A549 (cell line): Measurements from ENCODE around the gene ZNF827. TPM values are rescaled to one million over a fixed set of nuclear protein-coding genes. Genes with fewer than 3 reads are reported as not detected.

ENCODE experiments used
- ATAC-seq, 2 experiments: fragments of 200-7000 bp in 1 of 2; fragments of >200 bp in 1 of 2; cut with Nextera tagmentation in 1 of 2; cut with Tn5 transposase in 1 of 2; 3 replicates each; pipeline versions ENCODE4 v1.8.0 to v1.9.1; 2018 to 2020; ENCODE audit warnings: mild to moderate bottlenecking in 1 of 2, moderate library complexity in 1 of 2
- CTCF ChIA-PET: fragments of 300-600 bp; sonication (Branson Sonifier 250); formaldehyde crosslinking; extraction: SDS; loops from one replicate; lab custom pipeline; 2021; ENCODE audit warnings: antibody characterized with exemption, inconsistent platforms; lab: Yijun Ruan, JAX
- POLR2A ChIA-PET: fragments of 350-600 bp; formaldehyde crosslinking; extraction: SDS; loops from one replicate; lab custom pipeline; 2021; ENCODE audit warnings: antibody characterized with exemption, inconsistent platforms; lab: Yijun Ruan, JAX
- DNase-seq, 2 experiments: peaks; one replicate each; pipeline versions ENCODE4 v3.0.0 to v3.0.0-alpha.2; 2011 to 2016; ENCODE audit warnings: low read depth in 1 of 2, low spot score in 1 of 2
- FAIRE-seq: peaks from 2 replicates; lab custom pipeline; 2011; peaks lifted over from hg19 to GRCh38; lab: Jason Lieb, UNC
- H3K27ac ChIP-seq, 2 experiments: fragments of >200 bp; sonication (Bioruptor Twin); formaldehyde crosslinking; 3 replicates each; pipeline ENCODE4 v1.5.1; 2016 to 2017
- H3K4me1 ChIP-seq: fragments of >200 bp; sonication (Bioruptor Twin); formaldehyde crosslinking; 3 replicates; pipeline ENCODE4 v1.6.1; 2016
- H3K4me2 ChIP-seq: fragments of >200 bp; sonication (Bioruptor Twin); formaldehyde crosslinking; 3 replicates; pipeline ENCODE4 v1.6.1; 2016
- H3K4me3 ChIP-seq: fragments of >200 bp; sonication (Bioruptor Twin); formaldehyde crosslinking; 3 replicates; pipeline ENCODE4 v1.5.1; 2016
- H3K9me3 ChIP-seq: fragments of >200 bp; sonication (Bioruptor Twin); formaldehyde crosslinking; 3 replicates; pipeline ENCODE4 v1.6.1; 2016
- CEBPB ChIP-seq, 2 experiments: fragments of >200 bp in 1 of 2; sonication (Bioruptor Twin) in 1 of 2; formaldehyde crosslinking in 1 of 2; IDR thresholded peaks; 2 replicates each; pipeline ENCODE4 v1.6.1; 2012 to 2016
- CHD4 ChIP-seq: fragments of 200-600 bp; sonication (generic); IDR thresholded peaks from 2 replicates; pipeline ENCODE4 v1.6.1; 2016; ENCODE audit warnings: antibody characterized with exemption, mild to moderate bottlenecking, borderline replicate concordance
- EP300 ChIP-seq, 2 experiments: fragments of >200 bp; sonication (Bioruptor Twin); formaldehyde crosslinking; IDR thresholded peaks; 2 replicates in 1 of 2; 3 replicates in 1 of 2; pipeline ENCODE4 v1.6.1; 2016 to 2017
- FOSL2 ChIP-seq, 2 experiments: fragments of 450-650 bp in 1 of 2; fragments of >200 bp in 1 of 2; sonication (Bioruptor Twin) in 1 of 2; formaldehyde crosslinking; IDR thresholded peaks; 2 replicates each; pipeline versions ENCODE4 v1.5.0 to v1.6.1; 2016 to 2020; ENCODE audit warnings: mild to moderate bottlenecking in 1 of 2, moderate library complexity in 1 of 2
- JUNB ChIP-seq: fragments of >200 bp; sonication (Bioruptor Twin); formaldehyde crosslinking; IDR thresholded peaks from 2 replicates; pipeline ENCODE4 v1.6.1; 2016
- MAZ ChIP-seq: fragments of 150-350 bp; IDR thresholded peaks from 2 replicates; pipeline ENCODE4 v1.6.1; 2014; ENCODE audit warnings: antibody characterized with exemption, low read depth, low read length, borderline replicate concordance
- MYC ChIP-seq: IDR thresholded peaks from 2 replicates; pipeline ENCODE4 v1.6.1; 2012; ENCODE audit warnings: mild to moderate bottlenecking, inconsistent platforms, low read length, improper control_type of control experiment, borderline replicate concordance
- NR3C1 ChIP-seq: fragments of >200 bp; sonication (Bioruptor Twin); formaldehyde crosslinking; IDR thresholded peaks from 3 replicates; pipeline ENCODE4 v1.6.1; 2017
- POLR2A ChIP-seq: IDR thresholded peaks from 2 replicates; pipeline ENCODE4 v1.6.1; 2012; ENCODE audit warnings: mild to moderate bottlenecking, low read length
- RARB ChIP-seq: fragments of 250-450 bp; sonication (Bioruptor Pico); IDR thresholded peaks from 2 replicates; pipeline ENCODE4 v1.8.0; 2021; ENCODE audit warnings: mild to moderate bottlenecking, moderate library complexity
- TFCP2L1 ChIP-seq: fragments of 250-450 bp; sonication (Bioruptor Pico); IDR thresholded peaks from 2 replicates; pipeline ENCODE4 v1.5.0; 2021; ENCODE audit warnings: mild to moderate bottlenecking
- ZNF302 ChIP-seq: fragments of 250-450 bp; sonication (Bioruptor Pico); IDR thresholded peaks from 2 replicates; pipeline ENCODE4 v1.9.0; 2021; ENCODE audit warnings: inconsistent platforms, mild to moderate bottlenecking, moderate library complexity
- WGBS: methylation state at CpG from one replicate; pipeline ENCODE4 v1.1.6; 2017; ENCODE audit errors: missing lambda C conversion rate; 5-methylcytosine and 5-hydroxymethylcytosine counted together
- polyA plus RNA-seq, 4 experiments: library from polyadenylated mRNA; depleted of rRNA in 3 of 4; stranded (reverse); fragments of >200 nt; fragmentation: RNase III in 1 of 4; extraction: RNeasy Plus Mini Kit Qiagen cat#74134 plus additional on column Dnase treatment in 1 of 4; gene quantifications; 2 replicates in 3 of 4; 3 replicates in 1 of 4; pipeline ENCODE4 v1.2.3, GENCODE V29; 2011 to 2017
- TF ChIP-seq, protein P1 (sequence below): IDR thresholded peaks from 2 replicates; pipeline ENCODE4 v1.6.1; 2012
- TF ChIP-seq, protein P2 (sequence below): fragments of 250-450 bp; sonication (Bioruptor Pico); IDR thresholded peaks from 2 replicates; pipeline ENCODE4 v1.5.0; 2021; ENCODE audit warnings: mild to moderate bottlenecking, moderate library complexity, borderline replicate concordance
- TF ChIP-seq, protein P3 (sequence below): fragments of 450-650 bp; IDR thresholded peaks from 2 replicates; pipeline ENCODE4 v1.6.1; 2014; ENCODE audit warnings: antibody characterized with exemption
- TF ChIP-seq, protein P4 (sequence below): IDR thresholded peaks from 2 replicates; pipeline ENCODE4 v1.6.1; 2012
- TF ChIP-seq, protein P5 (sequence below): fragments of 250-450 bp; sonication (Bioruptor Pico); IDR thresholded peaks from 2 replicates; pipeline ENCODE4 v1.5.0; 2020; ENCODE audit warnings: low read depth, mild to moderate bottlenecking, moderate library complexity
- TF ChIP-seq, protein P6 (sequence below): fragments of 200-600 bp; sonication (generic); IDR thresholded peaks from 2 replicates; pipeline ENCODE4 v1.6.1; 2016; ENCODE audit warnings: antibody characterized with exemption, mild to moderate bottlenecking, moderate library complexity

The ZNF827 gene
- polyA plus RNA-seq, 2 of the 4 experiments (the other 2 are of a cell fraction) = 3.8 to 4.2 TPM

DNA sequence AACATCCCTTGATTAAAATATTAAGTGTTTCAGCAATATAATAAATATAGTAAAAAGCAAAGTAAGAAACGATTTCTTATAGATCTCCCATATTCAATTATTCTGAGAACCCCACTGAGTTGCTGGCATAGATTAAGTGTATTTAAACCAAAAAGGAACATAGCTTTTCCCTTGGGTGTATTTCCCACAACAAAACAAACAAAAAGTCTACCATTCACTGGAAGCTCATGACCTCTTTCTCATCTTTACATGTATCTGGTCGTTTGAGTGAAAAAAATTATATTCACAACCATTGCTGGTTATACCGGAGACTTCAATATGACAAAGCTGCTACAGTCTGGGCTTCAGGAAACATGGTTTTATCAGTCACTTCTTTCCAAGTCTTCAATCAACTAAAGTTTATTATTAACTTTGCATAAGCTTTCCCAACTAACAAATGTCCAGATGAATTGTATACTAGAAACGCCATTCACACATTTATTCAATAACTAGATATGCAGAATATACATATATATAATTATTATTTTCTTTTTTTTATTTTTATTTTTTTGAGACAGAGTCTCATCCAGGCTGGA is 38.6 kb downstream of the ZNF827 start:
- no peak for FAIRE-seq
- POLR2A ChIA-PET = no interaction called here

DNA sequence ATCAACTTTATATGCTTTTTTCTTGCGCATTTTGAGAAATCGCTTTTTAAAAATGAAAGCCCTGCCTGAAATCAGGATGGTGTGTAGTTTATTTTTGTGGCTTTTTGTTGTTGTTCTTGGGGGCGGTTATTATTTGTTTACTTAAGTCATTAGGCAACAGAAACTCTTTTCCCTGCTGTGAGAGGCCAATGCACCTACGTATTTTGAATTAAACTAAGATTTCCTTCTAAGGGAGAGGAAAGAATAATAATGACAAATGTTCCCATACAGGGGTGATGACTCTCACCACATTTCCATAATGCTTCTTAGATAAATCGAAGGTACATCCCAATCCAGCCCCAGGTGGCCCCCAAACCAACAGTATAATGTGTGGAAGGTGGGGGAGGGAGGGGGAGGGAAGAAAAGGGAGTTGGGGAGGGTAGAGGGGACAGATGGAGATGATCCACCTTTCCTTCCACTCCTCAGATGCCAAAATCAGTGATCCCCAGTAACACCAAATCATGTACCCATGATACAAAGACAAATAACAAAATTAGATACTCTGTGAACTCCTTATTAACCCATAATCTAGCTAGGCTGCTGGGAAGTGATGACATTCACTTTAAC is 39.6 kb downstream of the ZNF827 start:
- Histone ChIP-seq H3K4me1 (no peaks in the 10 kb centered on the region), H3K4me2 (no peak overlapping the region), H3K4me3 (no peak overlapping the region), H3K27ac (no peak overlapping the region), H3K9me3 (no peaks in the 10 kb centered on the region)
- FAIRE-seq (no peak), ATAC-seq (no peak), DNase-seq (no peak)
- POLR2A ChIA-PET = no interaction called here
- CTCF ChIA-PET = interaction anchor here (0.9 to 1.0 kb wide), 2 partner anchors 8 to 17 kb away, joined by 3 read pairs; no protein-coding TSS in a partner anchor
- TF ChIP-seq, protein P1, sequence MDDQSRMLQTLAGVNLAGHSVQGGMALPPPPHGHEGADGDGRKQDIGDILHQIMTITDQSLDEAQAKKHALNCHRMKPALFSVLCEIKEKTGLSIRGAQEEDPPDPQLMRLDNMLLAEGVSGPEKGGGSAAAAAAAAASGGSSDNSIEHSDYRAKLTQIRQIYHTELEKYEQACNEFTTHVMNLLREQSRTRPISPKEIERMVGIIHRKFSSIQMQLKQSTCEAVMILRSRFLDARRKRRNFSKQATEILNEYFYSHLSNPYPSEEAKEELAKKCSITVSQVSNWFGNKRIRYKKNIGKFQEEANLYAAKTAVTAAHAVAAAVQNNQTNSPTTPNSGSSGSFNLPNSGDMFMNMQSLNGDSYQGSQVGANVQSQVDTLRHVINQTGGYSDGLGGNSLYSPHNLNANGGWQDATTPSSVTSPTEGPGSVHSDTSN = no peak
- TF ChIP-seq, protein P2, sequence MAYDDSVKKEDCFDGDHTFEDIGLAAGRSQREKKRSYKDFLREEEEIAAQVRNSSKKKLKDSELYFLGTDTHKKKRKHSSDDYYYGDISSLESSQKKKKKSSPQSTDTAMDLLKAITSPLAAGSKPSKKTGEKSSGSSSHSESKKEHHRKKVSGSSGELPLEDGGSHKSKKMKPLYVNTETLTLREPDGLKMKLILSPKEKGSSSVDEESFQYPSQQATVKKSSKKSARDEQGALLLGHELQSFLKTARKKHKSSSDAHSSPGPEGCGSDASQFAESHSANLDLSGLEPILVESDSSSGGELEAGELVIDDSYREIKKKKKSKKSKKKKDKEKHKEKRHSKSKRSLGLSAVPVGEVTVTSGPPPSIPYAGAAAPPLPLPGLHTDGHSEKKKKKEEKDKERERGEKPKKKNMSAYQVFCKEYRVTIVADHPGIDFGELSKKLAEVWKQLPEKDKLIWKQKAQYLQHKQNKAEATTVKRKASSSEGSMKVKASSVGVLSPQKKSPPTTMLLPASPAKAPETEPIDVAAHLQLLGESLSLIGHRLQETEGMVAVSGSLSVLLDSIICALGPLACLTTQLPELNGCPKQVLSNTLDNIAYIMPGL = no peak
- TF ChIP-seq EP300 (IDR thresholded peaks at IDR 0.05) (no peak), POLR2A (no peak), RARB (no peak), CEBPB (IDR thresholded peaks at IDR 0.05) (no peak), FOSL2 (IDR thresholded peaks at IDR 0.05) (no peak), FOSL2 (CRISPR knock-in tag; IDR thresholded peaks at IDR 0.05) (no peak), ZNF302 (no peak), MAZ (no peak), MYC (no peak), TFCP2L1 (CRISPR knock-in tag) (no peak), CHD4 (no peak), JUNB (no peak)
- TF ChIP-seq, protein P3, sequence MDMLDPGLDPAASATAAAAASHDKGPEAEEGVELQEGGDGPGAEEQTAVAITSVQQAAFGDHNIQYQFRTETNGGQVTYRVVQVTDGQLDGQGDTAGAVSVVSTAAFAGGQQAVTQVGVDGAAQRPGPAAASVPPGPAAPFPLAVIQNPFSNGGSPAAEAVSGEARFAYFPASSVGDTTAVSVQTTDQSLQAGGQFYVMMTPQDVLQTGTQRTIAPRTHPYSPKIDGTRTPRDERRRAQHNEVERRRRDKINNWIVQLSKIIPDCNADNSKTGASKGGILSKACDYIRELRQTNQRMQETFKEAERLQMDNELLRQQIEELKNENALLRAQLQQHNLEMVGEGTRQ = no peak
- TF ChIP-seq, protein P4, sequence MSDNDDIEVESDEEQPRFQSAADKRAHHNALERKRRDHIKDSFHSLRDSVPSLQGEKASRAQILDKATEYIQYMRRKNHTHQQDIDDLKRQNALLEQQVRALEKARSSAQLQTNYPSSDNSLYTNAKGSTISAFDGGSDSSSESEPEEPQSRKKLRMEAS = no peak
- TF ChIP-seq, protein P5, sequence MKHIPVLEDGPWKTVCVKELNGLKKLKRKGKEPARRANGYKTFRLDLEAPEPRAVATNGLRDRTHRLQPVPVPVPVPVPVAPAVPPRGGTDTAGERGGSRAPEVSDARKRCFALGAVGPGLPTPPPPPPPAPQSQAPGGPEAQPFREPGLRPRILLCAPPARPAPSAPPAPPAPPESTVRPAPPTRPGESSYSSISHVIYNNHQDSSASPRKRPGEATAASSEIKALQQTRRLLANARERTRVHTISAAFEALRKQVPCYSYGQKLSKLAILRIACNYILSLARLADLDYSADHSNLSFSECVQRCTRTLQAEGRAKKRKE (CRISPR knock-in tag) = no peak
- TF ChIP-seq, protein P6, sequence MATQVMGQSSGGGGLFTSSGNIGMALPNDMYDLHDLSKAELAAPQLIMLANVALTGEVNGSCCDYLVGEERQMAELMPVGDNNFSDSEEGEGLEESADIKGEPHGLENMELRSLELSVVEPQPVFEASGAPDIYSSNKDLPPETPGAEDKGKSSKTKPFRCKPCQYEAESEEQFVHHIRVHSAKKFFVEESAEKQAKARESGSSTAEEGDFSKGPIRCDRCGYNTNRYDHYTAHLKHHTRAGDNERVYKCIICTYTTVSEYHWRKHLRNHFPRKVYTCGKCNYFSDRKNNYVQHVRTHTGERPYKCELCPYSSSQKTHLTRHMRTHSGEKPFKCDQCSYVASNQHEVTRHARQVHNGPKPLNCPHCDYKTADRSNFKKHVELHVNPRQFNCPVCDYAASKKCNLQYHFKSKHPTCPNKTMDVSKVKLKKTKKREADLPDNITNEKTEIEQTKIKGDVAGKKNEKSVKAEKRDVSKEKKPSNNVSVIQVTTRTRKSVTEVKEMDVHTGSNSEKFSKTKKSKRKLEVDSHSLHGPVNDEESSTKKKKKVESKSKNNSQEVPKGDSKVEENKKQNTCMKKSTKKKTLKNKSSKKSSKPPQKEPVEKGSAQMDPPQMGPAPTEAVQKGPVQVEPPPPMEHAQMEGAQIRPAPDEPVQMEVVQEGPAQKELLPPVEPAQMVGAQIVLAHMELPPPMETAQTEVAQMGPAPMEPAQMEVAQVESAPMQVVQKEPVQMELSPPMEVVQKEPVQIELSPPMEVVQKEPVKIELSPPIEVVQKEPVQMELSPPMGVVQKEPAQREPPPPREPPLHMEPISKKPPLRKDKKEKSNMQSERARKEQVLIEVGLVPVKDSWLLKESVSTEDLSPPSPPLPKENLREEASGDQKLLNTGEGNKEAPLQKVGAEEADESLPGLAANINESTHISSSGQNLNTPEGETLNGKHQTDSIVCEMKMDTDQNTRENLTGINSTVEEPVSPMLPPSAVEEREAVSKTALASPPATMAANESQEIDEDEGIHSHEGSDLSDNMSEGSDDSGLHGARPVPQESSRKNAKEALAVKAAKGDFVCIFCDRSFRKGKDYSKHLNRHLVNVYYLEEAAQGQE = no peak
- 79% methylated on average over 5 of the region's 5 CpGs for WGBS

More for the DNA sequence above, 38.6 kb downstream of the ZNF827 start:
- 76% methylated on average over 4 of the region's 4 CpGs for WGBS
- Histone ChIP-seq H3K27ac (no peak overlapping the region), H3K9me3 (no peaks in the 10 kb centered on the region), H3K4me2 (no peak overlapping the region), H3K4me3 (no peak overlapping the region), H3K4me1 (no peaks in the 10 kb centered on the region)
- CTCF ChIA-PET = interaction anchor here (0.7 to 0.9 kb wide), 2 partner anchors 18 to 48 kb away, joined by 3 to 4 read pairs; no protein-coding TSS in a partner anchor
- no peak for ATAC-seq
- no peak for DNase-seq
- TF ChIP-seq, protein P5 (CRISPR knock-in tag) = no peak
- TF ChIP-seq NR3C1 = no peak
- TF ChIP-seq RARB = no peak
